Kidney epithelial cell (primary cell): ENCODE results near the gene NDUFA8. TPM values are rescaled to one million over a fixed set of nuclear protein-coding genes. Genes with fewer than 3 reads are reported as not detected.

Experiments used
- DNase-seq: peaks from one replicate; pipeline ENCODE4 v3.0.0-alpha.2; 2010; ENCODE audit warnings: low read depth
- H3K27me3 ChIP-seq: 2 replicates; pipeline ENCODE4 v1.6.0; 2011; ENCODE audit warnings: low read length; ENCODE audit not compliant: control insufficient read depth, insufficient read depth
- H3K36me3 ChIP-seq: 2 replicates; pipeline ENCODE4 v1.5.1; 2011; ENCODE audit warnings: low read length; ENCODE audit not compliant: control insufficient read depth, insufficient read depth
- H3K4me3 ChIP-seq: 2 replicates; pipeline ENCODE4 v1.5.1; 2011; ENCODE audit warnings: low read depth, mild to moderate bottlenecking, control low read depth, low read length
- total RNA-seq: library from RNA; depleted of rRNA; stranded (reverse); fragments of >200 nt; gene quantifications from 2 replicates; pipeline ENCODE4 v1.2.3, GENCODE V29; 2015
- TF ChIP-seq, protein P1 (sequence below): IDR thresholded peaks from 2 replicates; pipeline ENCODE4 v1.5.1; 2011; ENCODE audit warnings: mild to moderate bottlenecking, moderate library complexity, low read length, control low read depth, inconsistent platforms; ENCODE audit not compliant: insufficient read depth, poor library complexity, severe bottlenecking

Gene NDUFA8
- total RNA-seq, 1 donor from 2014 or later, result 42.7 TPM

DNA sequence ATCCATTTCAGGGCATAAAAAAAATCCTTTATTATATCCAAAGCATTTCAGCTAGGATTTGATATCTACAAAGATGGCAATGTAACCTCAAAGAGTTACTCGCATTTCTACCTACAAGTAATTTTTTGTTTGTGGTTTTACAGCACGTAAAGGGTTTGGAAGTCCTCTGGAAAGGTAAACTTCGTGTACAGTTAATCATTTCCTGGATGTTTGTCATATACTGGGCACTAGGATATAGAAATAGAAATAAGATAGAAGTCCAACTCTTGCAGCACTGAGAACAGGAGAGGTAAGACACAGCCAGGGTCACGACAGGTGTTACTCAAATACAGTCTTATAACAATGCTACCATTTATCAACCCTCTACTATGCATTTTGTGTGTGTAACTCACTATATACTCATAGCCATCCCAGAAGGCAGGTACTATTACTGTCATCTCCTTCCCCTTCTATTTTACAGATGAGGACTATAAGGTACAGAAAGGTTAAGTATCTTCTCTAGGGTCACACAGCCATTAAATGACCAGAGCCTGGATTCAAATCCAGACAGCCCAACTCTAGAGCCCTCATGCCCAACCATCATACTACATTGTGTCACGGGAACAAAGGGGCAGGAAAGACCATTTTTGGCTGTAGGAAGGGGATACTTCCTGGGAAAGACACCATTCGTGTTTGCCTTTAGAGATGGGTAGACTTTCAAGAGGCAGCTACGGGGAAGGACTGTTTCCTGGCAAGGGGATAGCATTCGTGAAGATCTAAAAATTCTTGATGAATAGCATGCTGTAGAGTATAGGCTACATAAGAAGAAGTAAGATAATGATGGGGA is 19.0 kb downstream of the NDUFA8 start:
- DNase-seq, result no peak
- Histone ChIP-seq H3K36me3 (no peaks in the 10 kb centered on the region), H3K27me3 (no peaks in the 10 kb centered on the region), H3K4me3 (no peak overlapping the region)
- TF ChIP-seq, protein P1, sequence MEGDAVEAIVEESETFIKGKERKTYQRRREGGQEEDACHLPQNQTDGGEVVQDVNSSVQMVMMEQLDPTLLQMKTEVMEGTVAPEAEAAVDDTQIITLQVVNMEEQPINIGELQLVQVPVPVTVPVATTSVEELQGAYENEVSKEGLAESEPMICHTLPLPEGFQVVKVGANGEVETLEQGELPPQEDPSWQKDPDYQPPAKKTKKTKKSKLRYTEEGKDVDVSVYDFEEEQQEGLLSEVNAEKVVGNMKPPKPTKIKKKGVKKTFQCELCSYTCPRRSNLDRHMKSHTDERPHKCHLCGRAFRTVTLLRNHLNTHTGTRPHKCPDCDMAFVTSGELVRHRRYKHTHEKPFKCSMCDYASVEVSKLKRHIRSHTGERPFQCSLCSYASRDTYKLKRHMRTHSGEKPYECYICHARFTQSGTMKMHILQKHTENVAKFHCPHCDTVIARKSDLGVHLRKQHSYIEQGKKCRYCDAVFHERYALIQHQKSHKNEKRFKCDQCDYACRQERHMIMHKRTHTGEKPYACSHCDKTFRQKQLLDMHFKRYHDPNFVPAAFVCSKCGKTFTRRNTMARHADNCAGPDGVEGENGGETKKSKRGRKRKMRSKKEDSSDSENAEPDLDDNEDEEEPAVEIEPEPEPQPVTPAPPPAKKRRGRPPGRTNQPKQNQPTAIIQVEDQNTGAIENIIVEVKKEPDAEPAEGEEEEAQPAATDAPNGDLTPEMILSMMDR, result no peak

DNA sequence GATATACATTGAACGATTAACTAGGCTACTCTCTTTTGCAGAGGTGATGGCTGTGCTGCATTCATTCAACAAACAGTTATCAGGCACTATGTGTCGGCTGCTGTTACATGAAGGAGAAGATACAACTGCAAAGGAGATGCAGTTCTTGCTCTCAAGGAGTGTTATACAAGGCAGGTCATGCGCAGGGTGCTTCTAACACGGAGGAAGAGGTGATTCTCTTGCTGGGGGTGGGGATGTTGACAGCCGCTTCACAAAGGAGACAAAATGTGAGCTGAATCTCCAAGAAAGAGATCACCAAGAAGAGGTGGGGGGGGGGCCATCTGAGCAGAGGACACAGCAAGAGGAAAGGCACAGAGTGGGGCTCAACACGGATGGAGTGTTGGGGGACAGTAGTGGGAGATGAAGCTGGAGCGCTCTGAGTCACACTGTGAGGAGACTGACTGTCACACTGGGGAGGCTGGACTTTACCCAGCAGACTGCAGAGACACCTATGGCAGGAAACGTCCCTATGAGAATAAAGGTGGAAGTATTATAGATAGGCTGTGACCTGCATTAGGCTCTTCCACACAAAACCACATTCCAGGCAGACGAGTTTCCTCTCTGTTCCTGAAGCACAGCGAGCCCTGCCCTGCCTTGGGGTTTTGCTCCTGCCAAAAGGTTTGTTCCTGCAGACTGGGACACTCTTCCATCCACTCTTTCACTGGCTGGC is 20.9 kb downstream of the NDUFA8 start:
- DNase-seq, result no peak
- Histone ChIP-seq H3K27me3 (no peaks in the 10 kb centered on the region), H3K4me3 (no peak overlapping the region), H3K36me3 (no peaks in the 10 kb centered on the region)
- TF ChIP-seq, protein P1, result no peak

DNA sequence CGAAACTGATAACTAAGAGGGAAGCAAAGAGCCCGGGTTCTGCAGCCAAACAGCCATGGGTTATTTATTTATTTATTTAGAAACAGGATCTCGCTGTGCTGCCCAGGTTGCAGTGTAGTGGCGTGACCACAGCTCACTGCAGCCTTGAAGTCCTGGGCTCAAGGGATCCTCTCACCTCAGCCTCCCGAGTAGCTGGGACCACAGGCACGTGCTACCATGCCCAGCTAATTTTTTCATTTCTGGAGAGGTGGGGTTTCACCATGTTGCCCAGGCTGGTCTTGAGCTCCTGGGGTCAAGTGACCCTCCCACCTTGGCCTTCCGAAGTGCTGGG is 24.1 kb downstream of the NDUFA8 start:
- Histone ChIP-seq H3K36me3 (no peaks in the 10 kb centered on the region), H3K4me3 (no peak overlapping the region), H3K27me3 (peaks cover 9% of the 10 kb centered on the region)
- TF ChIP-seq, protein P1, result no peak
- DNase-seq, result no peak

DNA sequence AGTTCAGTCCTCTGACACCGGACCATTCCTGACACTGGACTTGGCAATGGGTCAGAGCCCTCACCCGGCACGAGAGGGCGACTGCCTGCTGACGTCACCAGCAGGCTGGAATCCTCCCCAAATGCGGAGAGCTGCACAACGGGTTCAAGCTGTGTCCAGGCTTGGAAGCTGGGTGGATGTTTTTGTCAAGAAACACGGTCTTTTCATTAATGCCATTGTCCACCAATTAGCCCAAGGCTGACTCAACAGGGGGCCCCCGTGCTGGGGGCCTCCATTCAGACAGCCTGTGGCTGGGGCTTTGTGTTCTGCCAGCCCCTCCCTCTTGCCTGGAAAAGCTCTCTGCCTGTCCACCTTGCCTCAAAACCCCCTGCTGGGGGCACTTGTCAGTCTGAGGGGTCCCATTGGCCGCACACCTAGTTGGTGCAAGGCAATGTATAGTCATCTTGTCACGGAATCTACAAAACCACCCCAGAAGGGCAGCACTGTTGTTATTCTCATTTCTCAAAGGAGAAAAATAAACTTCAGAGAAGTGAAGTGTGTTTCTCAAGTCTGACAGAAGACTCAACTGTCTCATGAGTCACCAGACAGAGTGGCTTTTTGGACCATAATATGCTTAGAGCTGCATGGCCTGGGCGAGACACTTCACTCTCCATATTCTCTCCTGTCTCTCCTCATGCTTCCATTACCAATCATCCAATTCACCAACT is 24.6 kb downstream of the NDUFA8 start:
- no peak overlapping the region for H3K4me3 ChIP-seq

DNA sequence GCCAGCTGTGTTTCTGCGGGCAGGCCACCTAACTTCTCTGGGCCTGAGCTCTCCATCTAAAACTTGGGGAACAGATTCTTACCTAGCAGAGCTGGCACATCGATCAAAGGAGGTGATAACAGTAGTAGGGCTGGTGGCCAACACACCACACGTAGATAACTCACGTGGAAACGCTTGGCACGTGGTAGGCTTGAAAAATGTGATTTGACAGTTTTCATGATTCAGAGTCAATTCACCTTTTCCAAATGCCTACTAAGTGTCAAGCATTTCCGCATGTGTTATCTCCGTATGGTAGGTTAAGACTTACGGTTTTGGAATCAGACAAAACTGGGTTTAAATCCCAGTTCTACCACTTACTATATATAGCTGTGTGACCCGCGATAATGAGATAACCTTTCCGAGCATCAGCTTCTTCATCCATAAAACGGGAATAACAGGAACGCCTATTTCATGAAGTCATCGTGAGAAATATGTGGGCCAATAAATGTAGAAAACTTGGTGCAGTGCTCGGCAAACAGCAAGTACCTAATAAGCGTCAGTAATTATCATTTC is 25.5 kb downstream of the NDUFA8 start:
- no peak overlapping the region for H3K4me3 ChIP-seq
- peaks cover 9% of the 10 kb centered on the region for H3K27me3 ChIP-seq
- TF ChIP-seq, protein P1, result no peak
- DNase-seq, result no peak
- no peaks in the 10 kb centered on the region for H3K36me3 ChIP-seq

More for the DNA sequence above, 24.6 kb downstream of the NDUFA8 start:
- H3K27me3 ChIP-seq, result peaks cover 9% of the 10 kb centered on the region
- DNase-seq, result no peak
- TF ChIP-seq, protein P1, result no peak
- no peaks in the 10 kb centered on the region for H3K36me3 ChIP-seq
